Neural cell (in vitro differentiated cells): Measurements from ENCODE around the gene HCN1. TPM values are rescaled to one million over a fixed set of nuclear protein-coding genes. Genes with fewer than 3 reads are reported as not detected.

ENCODE experiments used
- H2AFZ ChIP-seq: fragments of 200-600, 300-800 bp; sonication (generic), shearing (Covaris generic); 2 replicates; pipeline ENCODE4 v1.6.0; 2014; ENCODE audit warnings: low read depth, mild to moderate bottlenecking, antibody characterized with exemption, low read length, moderate library complexity
- H3F3A ChIP-seq: fragments of 200-600 bp; shearing (Covaris generic); 2 replicates; pipeline ENCODE4 v1.6.1; 2016; ENCODE audit warnings: mild to moderate bottlenecking, moderate library complexity, mixed read lengths, antibody characterized with exemption, low read length; ENCODE audit not compliant: insufficient read depth, poor library complexity, severe bottlenecking
- H3K27ac ChIP-seq: fragments of 200-600, 300-800 bp; sonication (generic), shearing (Covaris generic); 2 replicates; pipeline ENCODE4 v1.5.1; 2014; ENCODE audit warnings: mild to moderate bottlenecking, low read length, moderate library complexity
- H3K27me3 ChIP-seq: fragments of 300-800, 200-600 bp; sonication (generic), shearing (Covaris generic); 2 replicates; pipeline ENCODE4 v1.6.0; 2014; ENCODE audit warnings: mild to moderate bottlenecking, low read depth, low read length, moderate library complexity; ENCODE audit not compliant: insufficient read depth
- H3K36me3 ChIP-seq: fragments of 300-800, 200-600 bp; sonication (generic), shearing (Covaris generic); 2 replicates; pipeline ENCODE4 v1.5.1; 2014; ENCODE audit warnings: mild to moderate bottlenecking, antibody characterized with exemption, low read length, moderate library complexity; ENCODE audit not compliant: insufficient read depth
- H3K4me2 ChIP-seq: fragments of 300-800, 200-600 bp; sonication (generic), shearing (Covaris generic); 2 replicates; pipeline ENCODE4 v1.6.0; 2014; ENCODE audit warnings: mild to moderate bottlenecking, low read length
- H3K4me3 ChIP-seq: fragments of 300-800, 200-600 bp; sonication (generic), shearing (Covaris generic); 2 replicates; pipeline ENCODE4 v1.5.1; 2014; ENCODE audit warnings: mild to moderate bottlenecking, low read length, moderate library complexity
- H3K79me2 ChIP-seq: fragments of 200-600 bp; shearing (Covaris generic); replicated peaks from 2 replicates; pipeline ENCODE4 v1.6.0; 2014; ENCODE audit warnings: mild to moderate bottlenecking, low read length, moderate library complexity; ENCODE audit not compliant: insufficient read depth
- H3K9ac ChIP-seq: fragments of 300-800, 200-600 bp; sonication (generic), shearing (Covaris generic); 2 replicates; pipeline ENCODE4 v1.6.1; 2016; ENCODE audit warnings: mild to moderate bottlenecking, low read length, mixed read lengths
- H3K9me2 ChIP-seq: fragments of 200-600 bp; shearing (Covaris generic); 2 replicates; pipeline ENCODE4 v1.6.1; 2016; ENCODE audit warnings: mild to moderate bottlenecking, low read length, mixed read lengths; ENCODE audit not compliant: insufficient read depth
- H3K9me3 ChIP-seq: fragments of 200-600, 300-800 bp; sonication (generic), shearing (Covaris generic); 2 replicates; pipeline ENCODE4 v1.6.1; 2016; ENCODE audit warnings: mild to moderate bottlenecking, mixed run types, low read length, moderate library complexity, mixed read lengths
- H4K20me1 ChIP-seq: fragments of 200-600 bp; shearing (Covaris generic); 2 replicates; pipeline ENCODE4 v1.6.1; 2016; ENCODE audit warnings: mild to moderate bottlenecking, mixed run types; ENCODE audit not compliant: insufficient read depth
- CTCF ChIP-seq: fragments of 450-650 bp; IDR thresholded peaks from 2 replicates; pipeline ENCODE4 v1.5.1; 2014; ENCODE audit warnings: antibody characterized with exemption, mild to moderate bottlenecking, moderate library complexity; ENCODE audit not compliant: poor library complexity, severe bottlenecking
- EP300 ChIP-seq: fragments of 450-650 bp; conservative IDR thresholded peaks from 2 replicates; pipeline ENCODE4 v1.6.1; 2014; ENCODE audit warnings: antibody characterized with exemption, mild to moderate bottlenecking, moderate library complexity; ENCODE audit not compliant: poor library complexity, severe bottlenecking
- EZH2 ChIP-seq: fragments of 200-600, 300-800 bp; shearing (Covaris generic), sonication (generic); IDR thresholded peaks from 2 replicates; pipeline ENCODE4 v1.6.1; 2014; ENCODE audit warnings: antibody characterized with exemption, low read length, borderline replicate concordance, mild to moderate bottlenecking; ENCODE audit not compliant: insufficient read depth, poor library complexity, severe bottlenecking
- MXI1 ChIP-seq: fragments of 450-650 bp; conservative IDR thresholded peaks from 2 replicates; pipeline ENCODE4 v1.6.1; 2014; ENCODE audit warnings: antibody characterized with exemption, mild to moderate bottlenecking; ENCODE audit not compliant: poor library complexity, severe bottlenecking
- POLR2AphosphoS5 ChIP-seq: IDR thresholded peaks from 2 replicates; pipeline ENCODE4 v1.6.1; 2012
- RAD21 ChIP-seq: fragments of 450-650 bp; conservative IDR thresholded peaks from 2 replicates; pipeline ENCODE4 v1.6.1; 2014; ENCODE audit warnings: antibody characterized with exemption, mild to moderate bottlenecking, moderate library complexity
- REST ChIP-seq: IDR thresholded peaks from 2 replicates; pipeline ENCODE4 v1.6.1; 2012; ENCODE audit warnings: borderline replicate concordance
- SMC3 ChIP-seq: fragments of 450-650 bp; conservative IDR thresholded peaks from 2 replicates; pipeline ENCODE4 v1.6.1; 2014; ENCODE audit warnings: antibody characterized with exemption, mild to moderate bottlenecking, moderate library complexity; ENCODE audit not compliant: poor library complexity
- TAF1 ChIP-seq: IDR thresholded peaks from 2 replicates; pipeline ENCODE4 v1.6.1; 2012; ENCODE audit warnings: low read depth
- polyA plus RNA-seq: library from polyadenylated mRNA; depleted of rRNA; stranded (reverse); fragments of >200 nt; gene quantifications from 2 replicates; pipeline ENCODE4 v1.2.3, GENCODE V29; 2014

Gene HCN1
- polyA plus RNA-seq, 1 donor from 2014 or later, result 1.4 TPM

- Histone ChIP-seq H3K27ac (no peak overlapping the region), H3K9me3 (no peaks in the 10 kb centered on the region), H4K20me1 (no peaks in the 10 kb centered on the region), H3K79me2 (no peaks in the 10 kb centered on the region), H3K4me2 (no peak overlapping the region), H3K9ac (no peak overlapping the region), H3F3A (no peaks in the 10 kb centered on the region), H3K36me3 (no peaks in the 10 kb centered on the region), H3K9me2 (no peaks in the 10 kb centered on the region), H3K27me3 (no peaks in the 10 kb centered on the region), H3K4me3 (no peak overlapping the region), H2AFZ (no peak overlapping the region)
- TF ChIP-seq TAF1 (no peak), EZH2 (no peak), SMC3 (no peak), CTCF (no peak), EP300 (no peak), REST (no peak), POLR2AphosphoS5 (no peak), RAD21 (no peak), MXI1 (no peak)
These were observed 53.1 kb downstream of the HCN1 start for GRCh38 chr5:45643056-45643455.

DNA sequence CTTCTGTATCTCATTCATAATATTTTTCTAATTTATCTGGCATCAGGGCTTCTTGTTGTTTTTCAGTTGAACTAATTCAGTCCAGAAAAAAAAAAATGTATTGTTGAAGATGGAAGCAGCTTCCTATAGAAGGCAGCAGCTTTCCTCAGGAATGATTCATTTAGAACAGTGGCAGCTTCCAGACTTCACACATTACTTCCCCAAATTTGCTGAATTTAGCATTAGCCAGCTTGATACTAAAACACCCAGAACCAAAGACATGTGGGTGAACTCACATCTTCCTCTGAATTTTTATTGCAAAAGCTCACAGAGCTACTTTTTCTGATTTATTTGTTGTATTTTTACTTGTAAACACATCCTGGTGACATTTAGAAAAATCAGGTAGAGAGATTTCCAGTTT, 53.8 kb downstream of the HCN1 start:
- TF ChIP-seq REST (no peak), RAD21 (no peak), TAF1 (no peak), CTCF (no peak)
- Histone ChIP-seq H3K9me2 (no peaks in the 10 kb centered on the region), H3K79me2 (no peaks in the 10 kb centered on the region), H3K27ac (no peak overlapping the region), H3K4me2 (no peak overlapping the region), H4K20me1 (no peaks in the 10 kb centered on the region), H3K36me3 (no peaks in the 10 kb centered on the region), H3K9ac (no peak overlapping the region), H3K9me3 (no peaks in the 10 kb centered on the region), H3F3A (no peaks in the 10 kb centered on the region), H2AFZ (no peak overlapping the region), H3K4me3 (no peak overlapping the region), H3K27me3 (no peaks in the 10 kb centered on the region)
